ENCODE measurements around the gene IL13RA2.

GRCh38 chrX:115047181-115047580 is 29.8 kb upstream of the IL13RA2 start:
- TF ChIP-seq CTCF (IDR thresholded peaks at IDR 0.05; ENCODE audit: low read depth, low read length) (no peak), POLR2A (IDR thresholded peaks at IDR 0.05; ENCODE audit: extremely low read depth, insufficient read length) (no peak), MYC (IDR thresholded peaks at IDR 0.05; ENCODE audit: low read depth, low read length) (no peak)
